CD8-positive, alpha-beta memory T cell (primary cell): ENCODE data around the gene PTH2. TPM values are rescaled to one million over a fixed set of nuclear protein-coding genes. Genes with fewer than 3 reads are reported as not detected.

ENCODE experiments used
- CTCF ChIA-PET: fragments of 350-600 bp; sonication (Branson Sonifier 250); formaldehyde crosslinking; loops from one replicate; lab custom pipeline; 2021; ENCODE audit warnings: antibody characterized with exemption; lab: Charles Lee
- POLR2A ChIA-PET: fragments of 350-600 bp; sonication (Branson Sonifier 250); formaldehyde crosslinking; loops from one replicate; lab custom pipeline; 2021; ENCODE audit warnings: antibody characterized with exemption; lab: Charles Lee
- DNase-seq, 5 donors: peaks; one replicate each; pipeline versions ENCODE4 v3.0.0 to v3.0.0-alpha.2; 2020 to 2022; ENCODE audit warnings: mixed read lengths in 1 of 5
- H3K27ac ChIP-seq: one replicate; pipeline ENCODE4 v1.7.0; 2013; ENCODE audit warnings: low read depth, mild to moderate bottlenecking, low read length, moderate library complexity
- H3K27me3 ChIP-seq: 2 replicates; pipeline ENCODE4 v1.7.0; 2013; ENCODE audit warnings: low read length, mild to moderate bottlenecking; ENCODE audit not compliant: insufficient read depth, poor library complexity, severe bottlenecking
- H3K36me3 ChIP-seq: 2 replicates; pipeline ENCODE4 v1.7.0; 2013; ENCODE audit warnings: mild to moderate bottlenecking, low read length, moderate library complexity; ENCODE audit not compliant: insufficient read depth
- H3K4me1 ChIP-seq: 2 replicates; pipeline ENCODE4 v1.7.0; 2013; ENCODE audit warnings: mild to moderate bottlenecking, low read length, moderate library complexity; ENCODE audit not compliant: insufficient read depth
- H3K4me3 ChIP-seq: 2 replicates; pipeline ENCODE4 v1.7.0; 2013; ENCODE audit warnings: mild to moderate bottlenecking, low read length
- H3K9me3 ChIP-seq: 2 replicates; pipeline ENCODE4 v1.7.0; 2013; ENCODE audit warnings: mild to moderate bottlenecking, low read length
- H3K27ac Mint-ChIP-seq, 8 donors: one replicate each; pipeline ENCODE4 v1.8.0; 2020 to 2021; ENCODE audit warnings: mixed read lengths in 8 of 8, mild to moderate bottlenecking in 6 of 8, inconsistent platforms in 3 of 8, moderate library complexity in 3 of 8
- H3K27me3 Mint-ChIP-seq, 2 donors: one replicate each; pipeline ENCODE4 v1.8.0; 2020 to 2021; ENCODE audit warnings: mixed read lengths in 2 of 2, mild to moderate bottlenecking in 1 of 2, moderate library complexity in 1 of 2
- H3K36me3 Mint-ChIP-seq, 3 donors: one replicate each; pipeline ENCODE4 v1.8.0; 2020 to 2021; ENCODE audit warnings: mixed read lengths in 3 of 3, inconsistent platforms in 1 of 3, mild to moderate bottlenecking in 1 of 3
- H3K4me1 Mint-ChIP-seq, 3 donors: one replicate each; pipeline ENCODE4 v1.8.0; 2020 to 2021; ENCODE audit warnings: mixed read lengths in 3 of 3, inconsistent platforms in 1 of 3, mild to moderate bottlenecking in 1 of 3
- H3K4me3 Mint-ChIP-seq, 7 donors: one replicate each; pipeline ENCODE4 v1.8.0; 2020 to 2021; ENCODE audit warnings: mixed read lengths in 7 of 7, mild to moderate bottlenecking in 6 of 7, moderate library complexity in 4 of 7, inconsistent platforms in 2 of 7
- H3K9me3 Mint-ChIP-seq, 5 donors: one replicate each; pipeline ENCODE4 v1.8.0; 2020 to 2022; ENCODE audit warnings: mixed read lengths in 5 of 5, mild to moderate bottlenecking in 3 of 5, moderate library complexity in 2 of 5, inconsistent platforms in 1 of 5
- polyA plus RNA-seq: library from polyadenylated mRNA; unstranded; fragments of 300-500 nt; fragmentation: Illumina TruSeq; gene quantifications from one replicate; pipeline ENCODE4 v1.2.3, GENCODE V29; 2021
- total RNA-seq, 2 experiments: library from RNA; stranded (reverse); gene quantifications; one replicate each; pipeline ENCODE4 v1.2.3, GENCODE V29; 2021

Gene PTH2
- total and polyA plus RNA-seq, 3 experiments from 2014 or later, result not detected

GRCh38 chr19:49425178-49425577, 1.9 kb upstream of the PTH2 start, which contains the start of gene GFY:
GFY (plus strand) TSS chr19:49425388; CDS start chr19:49426431, 1,043 bp downstream.
- Mint-ChIP-seq H3K4me1 (peaks cover 57 to 81% (median 58%) of the 10 kb centered on the region in 3 donors), H3K36me3 (no peaks in the 10 kb centered on the region), H3K9me3 (no peaks in the 10 kb centered on the region), H3K4me3 (peak within 1 kb of the TSS in 4 of 7 donors; percentile 13 to 74 (median 34)), H3K27me3 (peaks cover 83 to 90% of the 10 kb centered on the region in 2 donors), H3K27ac (peak within 1 kb of the TSS in 2 of 8 donors; percentile 32 to 61)
- Histone ChIP-seq H3K36me3 (no peaks in the 10 kb centered on the region), H3K4me1 (peaks cover 54% of the 10 kb centered on the region), H3K9me3 (no peaks in the 10 kb centered on the region), H3K4me3 (no peak within 1 kb of the TSS), H3K27me3 (peaks cover 88% of the 10 kb centered on the region), H3K27ac (no peak within 1 kb of the TSS)
- POLR2A ChIA-PET, result no interaction called here
- CTCF ChIA-PET, result interaction anchor here (0.7 to 1.8 kb wide), 2 partner anchors 17 to 33 kb away, joined by 3 to 4 read pairs; no protein-coding TSS in a partner anchor
- DNase-seq, result no peak

GRCh38 chr19:49423985-49424303, 703 bp upstream of the PTH2 start:
- H3K27ac ChIP-seq, result no peak overlapping the region
- Mint-ChIP-seq H3K9me3 (no peaks in the 10 kb centered on the region), H3K36me3 (no peaks in the 10 kb centered on the region), H3K27ac (peak overlapping the region in 3 of 8 donors; percentile 2 to 69 (median 51)), H3K4me3 (peak overlapping the region; percentile 70 to 87 (median 76)), H3K4me1 (peaks cover 55 to 81% (median 58%) of the 10 kb centered on the region in 3 donors), H3K27me3 (peaks cover 84 to 90% of the 10 kb centered on the region in 2 donors)
- H3K4me3 ChIP-seq, result no peak overlapping the region
- DNase-seq, result peak in 3 of 5 donors; percentile 21 to 56 (median 44)
- POLR2A ChIA-PET, result no interaction called here
- H3K4me1 ChIP-seq, result peaks cover 54% of the 10 kb centered on the region
- H3K9me3 ChIP-seq, result no peaks in the 10 kb centered on the region
- H3K36me3 ChIP-seq, result no peaks in the 10 kb centered on the region
- CTCF ChIA-PET, result interaction anchor here (1.8 kb wide), 1 partner anchor 18 kb away, joined by 4 read pairs; no protein-coding TSS in a partner anchor
- peaks cover 82% of the 10 kb centered on the region for H3K27me3 ChIP-seq

DNA sequence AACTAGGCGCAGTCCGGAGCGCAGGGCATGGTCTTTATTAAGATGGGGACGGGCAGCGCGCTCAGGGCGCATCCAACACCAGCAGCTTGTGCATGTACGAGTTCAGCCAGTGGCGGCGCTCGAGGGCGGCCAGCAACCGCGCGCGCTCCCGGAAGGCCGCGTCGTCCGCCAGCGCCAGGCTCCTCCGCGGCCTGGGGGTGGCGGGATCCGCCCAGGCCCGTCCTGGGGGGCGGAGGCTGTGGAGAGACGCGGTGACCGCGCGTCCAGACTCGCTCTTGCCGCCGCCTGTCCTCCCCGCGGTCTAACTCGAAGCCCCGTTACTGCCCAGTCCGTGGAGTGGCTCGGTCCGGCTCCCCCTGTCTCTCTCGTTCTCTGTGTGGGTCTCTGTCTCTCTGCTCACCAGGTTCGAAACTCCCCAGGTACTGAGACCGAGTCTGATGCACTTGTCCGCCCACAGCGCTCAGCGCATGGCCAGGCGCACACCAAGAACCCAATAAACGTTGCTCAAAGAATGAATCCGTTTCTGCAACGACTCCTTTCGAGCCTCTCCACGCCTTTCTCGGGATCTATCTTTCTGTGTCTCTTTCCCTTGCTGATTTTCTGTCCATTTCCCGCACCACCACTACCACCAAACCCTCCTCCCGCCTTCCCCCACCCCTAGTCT, 702 bp downstream of the PTH2 start:
- no peaks in the 10 kb centered on the region for H3K9me3 Mint-ChIP-seq
- H3K27ac Mint-ChIP-seq, result peak overlapping the region in 3 of 8 donors; percentile 52 to 83 (median 80)
- Histone ChIP-seq H3K4me3 (peak overlapping the region; percentile 53), H3K27me3 (peaks cover 70% of the 10 kb centered on the region), H3K36me3 (no peaks in the 10 kb centered on the region), H3K27ac (no peak overlapping the region), H3K9me3 (no peaks in the 10 kb centered on the region), H3K4me1 (peaks cover 42% of the 10 kb centered on the region)
- ChIA-PET POLR2A (no interaction called here), CTCF (interaction anchor here (0.9 kb wide), 1 partner anchor 48 kb away, joined by 3 read pairs; no protein-coding TSS in a partner anchor)
- peak; percentile 27 to 63 (median 41) for DNase-seq
- H3K4me1 Mint-ChIP-seq, result peaks cover 47 to 69% (median 52%) of the 10 kb centered on the region in 3 donors
- peak overlapping the region; percentile 19 to 86 (median 75) for H3K4me3 Mint-ChIP-seq
- H3K36me3 Mint-ChIP-seq, result no peaks in the 10 kb centered on the region
- peaks cover 79 to 88% of the 10 kb centered on the region in 2 donors for H3K27me3 Mint-ChIP-seq

- Histone ChIP-seq H3K36me3 (no peaks in the 10 kb centered on the region), H3K27me3 (peaks cover 65% of the 10 kb centered on the region), H3K9me3 (no peaks in the 10 kb centered on the region), H3K4me1 (peaks cover 42% of the 10 kb centered on the region), H3K27ac (no peak overlapping the region), H3K4me3 (no peak overlapping the region)
- Mint-ChIP-seq H3K36me3 (no peaks in the 10 kb centered on the region), H3K27ac (peak overlapping the region in 4 of 8 donors; percentile 7 to 66 (median 30)), H3K4me3 (peak overlapping the region; percentile 9 to 61 (median 37)), H3K4me1 (peaks cover 43 to 63% (median 50%) of the 10 kb centered on the region in 3 donors), H3K27me3 (peaks cover 77 to 88% of the 10 kb centered on the region in 2 donors), H3K9me3 (no peaks in the 10 kb centered on the region)
- POLR2A ChIA-PET, result no interaction called here
- CTCF ChIA-PET, result interaction anchor here (0.9 to 2.3 kb wide), 2 partner anchors 30 to 48 kb away, joined by 3 to 5 read pairs; no protein-coding TSS in a partner anchor
- no peak for DNase-seq
These were observed 1.4 kb downstream of the PTH2 start for GRCh38 chr19:49421878-49422202.

DNA sequence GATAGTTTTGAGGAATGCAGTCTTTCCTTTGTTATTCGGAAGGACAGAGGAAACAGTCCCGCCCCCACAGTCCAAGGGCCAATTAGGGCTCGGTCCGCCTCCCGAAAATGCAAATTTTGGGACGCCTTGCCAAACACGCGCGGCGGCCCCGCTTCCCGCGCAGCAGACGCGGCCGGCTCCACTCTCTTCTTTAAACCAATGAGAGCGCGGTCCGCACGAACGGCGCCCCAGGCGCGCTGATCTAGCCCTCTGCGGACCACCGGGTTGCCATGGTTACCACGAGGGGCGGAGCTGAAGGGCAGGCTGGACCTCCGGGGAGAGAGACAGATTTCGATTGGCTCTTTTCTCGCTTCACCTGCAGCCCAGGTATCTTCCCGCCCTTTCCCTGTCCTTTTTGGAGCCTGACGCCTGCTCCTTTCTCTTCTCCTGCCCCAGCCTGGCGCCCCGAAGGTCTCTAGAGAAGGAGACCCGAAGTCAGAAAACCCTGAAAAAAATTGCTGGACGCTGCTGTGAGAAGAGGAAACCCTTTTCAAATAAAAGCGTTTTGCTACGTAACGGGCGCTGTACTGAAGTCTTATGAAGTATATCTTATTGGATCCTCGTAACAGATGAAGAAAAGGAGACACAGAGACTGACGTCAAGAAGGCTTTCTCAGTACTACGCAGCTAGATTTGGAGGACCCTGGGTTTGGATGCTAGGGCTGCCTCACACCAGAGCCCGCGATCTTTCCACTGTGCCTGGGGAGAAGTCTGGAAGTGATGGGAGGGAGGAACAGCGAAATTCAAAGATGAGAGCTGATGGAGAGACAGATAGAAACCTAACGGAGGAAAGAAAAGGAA, 2.0 kb downstream of the PTH2 start:
- ChIA-PET POLR2A (no interaction called here), CTCF (interaction anchor here (0.9 to 2.3 kb wide), 2 partner anchors 29 to 49 kb away, joined by 3 to 5 read pairs; no protein-coding TSS in a partner anchor)
- H3K4me3 Mint-ChIP-seq, result peak overlapping the region; percentile 10 to 61 (median 46)
- no peak overlapping the region for H3K4me3 ChIP-seq
- H3K9me3 ChIP-seq, result no peaks in the 10 kb centered on the region
- peaks cover 59% of the 10 kb centered on the region for H3K27me3 ChIP-seq
- H3K4me1 Mint-ChIP-seq, result peaks cover 37 to 57% (median 45%) of the 10 kb centered on the region in 3 donors
- H3K36me3 Mint-ChIP-seq, result no peaks in the 10 kb centered on the region
- peaks cover 71 to 82% of the 10 kb centered on the region in 2 donors for H3K27me3 Mint-ChIP-seq
- peak in 2 of 5 donors; percentile 17 to 32 for DNase-seq
- H3K27ac Mint-ChIP-seq, result peak overlapping the region in 6 of 8 donors; percentile 7 to 85 (median 30)
- H3K9me3 Mint-ChIP-seq, result no peaks in the 10 kb centered on the region
- no peak overlapping the region for H3K27ac ChIP-seq
- peaks cover 40% of the 10 kb centered on the region for H3K4me1 ChIP-seq
- no peaks in the 10 kb centered on the region for H3K36me3 ChIP-seq

DNA sequence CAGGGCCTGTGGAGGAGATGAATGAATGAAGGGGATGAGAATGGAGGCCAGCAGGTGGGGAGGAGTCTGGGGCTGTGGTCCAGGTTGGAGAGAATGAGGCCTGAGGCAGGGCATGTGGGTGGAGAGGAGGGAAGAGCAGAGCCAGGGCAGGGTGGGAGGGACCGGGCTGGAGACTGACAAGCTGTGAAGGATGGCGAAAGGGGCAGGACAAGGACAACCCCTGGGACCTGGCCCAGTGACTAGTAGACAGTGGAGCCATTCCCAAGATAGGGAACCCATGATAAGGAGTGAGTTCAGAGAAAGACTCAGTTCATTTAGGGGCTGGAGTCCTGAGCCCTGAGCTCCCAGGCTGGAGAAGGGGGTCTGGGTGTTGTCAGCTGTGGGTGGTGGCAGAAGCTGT, 3.0 kb downstream of the PTH2 start:
- peaks cover 63 to 72% of the 10 kb centered on the region in 2 donors for H3K27me3 Mint-ChIP-seq

DNA sequence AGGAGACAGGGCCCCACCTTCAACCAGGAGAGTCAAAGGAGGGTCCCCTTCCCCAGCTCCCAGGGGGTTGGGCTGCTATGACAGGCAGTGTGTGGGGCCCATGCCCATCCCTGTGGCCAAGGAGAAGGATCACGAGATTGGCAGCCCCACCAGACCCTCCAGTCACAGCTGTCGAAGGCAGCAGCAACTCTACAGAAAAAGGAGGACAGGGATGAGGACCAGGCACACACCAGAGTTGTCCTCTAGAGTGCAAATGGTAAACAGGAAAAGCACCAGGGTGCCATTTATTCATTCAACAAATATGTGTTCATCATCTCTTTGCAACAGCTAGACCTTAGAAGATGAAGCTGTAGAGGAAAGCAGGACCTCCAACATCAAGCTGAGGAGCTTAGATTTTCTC, 4.1 kb downstream of the PTH2 start:
- H3K9me3 Mint-ChIP-seq, result no peaks in the 10 kb centered on the region
- H3K36me3 ChIP-seq, result no peaks in the 10 kb centered on the region
- ChIA-PET CTCF (interaction anchor here (0.9 to 1.3 kb wide), 2 partner anchors 8 to 194 kb away, joined by 3 read pairs; no protein-coding TSS in a partner anchor), POLR2A (no interaction called here)
- H3K27me3 Mint-ChIP-seq, result peaks cover 55 to 64% of the 10 kb centered on the region in 2 donors
- H3K27me3 ChIP-seq, result peaks cover 38% of the 10 kb centered on the region
- no peak overlapping the region for H3K27ac Mint-ChIP-seq
- no peaks in the 10 kb centered on the region for H3K9me3 ChIP-seq
- H3K4me3 Mint-ChIP-seq, result no peak overlapping the region
- peaks cover 23 to 36% (median 36%) of the 10 kb centered on the region in 3 donors for H3K4me1 Mint-ChIP-seq
- H3K4me1 ChIP-seq, result peaks cover 33% of the 10 kb centered on the region
- no peaks in the 10 kb centered on the region for H3K36me3 Mint-ChIP-seq
- H3K27ac ChIP-seq, result no peak overlapping the region
- no peak overlapping the region for H3K4me3 ChIP-seq
- no peak for DNase-seq

More for the DNA sequence above, 3.0 kb downstream of the PTH2 start:
- no peaks in the 10 kb centered on the region for H3K36me3 ChIP-seq
- Mint-ChIP-seq H3K4me1 (peaks cover 29 to 47% (median 38%) of the 10 kb centered on the region in 3 donors), H3K4me3 (peak overlapping the region in 1 of 7 donors; percentile 78), H3K9me3 (no peaks in the 10 kb centered on the region), H3K36me3 (no peaks in the 10 kb centered on the region), H3K27ac (peak overlapping the region in 1 of 8 donors; percentile 4)
- ChIA-PET POLR2A (no interaction called here), CTCF (interaction anchor here (0.9 to 2.3 kb wide), 2 partner anchors 9 to 28 kb away, joined by 3 to 5 read pairs; no protein-coding TSS in a partner anchor)
- DNase-seq, result no peak
- peaks cover 34% of the 10 kb centered on the region for H3K4me1 ChIP-seq
- H3K27me3 ChIP-seq, result peaks cover 48% of the 10 kb centered on the region
- H3K4me3 ChIP-seq, result no peak overlapping the region
- H3K27ac ChIP-seq, result no peak overlapping the region
- no peaks in the 10 kb centered on the region for H3K9me3 ChIP-seq
